OCI-LY1 (cell line): ENCODE data around the gene RPL26.

ENCODE experiments used
- H2AFZ ChIP-seq: fragments of 200-600 bp; sonication (generic), shearing (Covaris generic); 2 replicates; pipeline ENCODE4 v1.6.0; 2014; ENCODE audit warnings: antibody characterized with exemption, mild to moderate bottlenecking, low read length
- H3F3A ChIP-seq: fragments of 200-600 bp; sonication (generic), shearing (Covaris generic); 2 replicates; pipeline ENCODE4 v1.6.0; 2014; ENCODE audit warnings: mild to moderate bottlenecking, antibody characterized with exemption, low read length, moderate library complexity; ENCODE audit not compliant: insufficient read depth
- H3K27ac ChIP-seq: fragments of 200-600 bp; sonication (generic); 2 replicates; pipeline ENCODE4 v1.5.1; 2014; ENCODE audit warnings: low read length, mixed run types, mild to moderate bottlenecking, low read depth; ENCODE audit not compliant: poor library complexity, severe bottlenecking
- H3K27me3 ChIP-seq: fragments of 200-600 bp; sonication (generic); 2 replicates; pipeline ENCODE4 v1.6.0; 2014; ENCODE audit warnings: antibody characterized with exemption, mild to moderate bottlenecking, low read length, moderate library complexity; ENCODE audit not compliant: insufficient read depth
- H3K36me3 ChIP-seq: fragments of 200-600 bp; sonication (generic); 2 replicates; pipeline ENCODE4 v1.6.1; 2014; ENCODE audit warnings: mild to moderate bottlenecking, antibody characterized with exemption, low read length, moderate library complexity, mixed read lengths; ENCODE audit not compliant: insufficient read depth
- H3K4me1 ChIP-seq: fragments of 200-600 bp; sonication (generic); 2 replicates; pipeline ENCODE4 v1.5.1; 2014; ENCODE audit warnings: mild to moderate bottlenecking, low read length, moderate library complexity; ENCODE audit not compliant: insufficient read depth, severe bottlenecking
- H3K4me2 ChIP-seq: fragments of 200-600 bp; sonication (generic), shearing (Covaris generic); 2 replicates; pipeline ENCODE4 v1.6.1; 2014; ENCODE audit warnings: low read length
- H3K4me3 ChIP-seq: fragments of 200-600 bp; sonication (generic); 2 replicates; pipeline ENCODE4 v1.5.1; 2014; ENCODE audit warnings: low read length, low read depth, mild to moderate bottlenecking, mixed read lengths; ENCODE audit not compliant: poor library complexity, severe bottlenecking
- H3K79me2 ChIP-seq: fragments of 200-600 bp; shearing (Covaris generic); 2 replicates; pipeline ENCODE4 v1.6.1; 2016; ENCODE audit warnings: mixed run types, low read length, mixed read lengths; ENCODE audit not compliant: insufficient read depth
- H3K9ac ChIP-seq: fragments of 200-600 bp; sonication (generic), shearing (Covaris generic); 2 replicates; pipeline ENCODE4 v1.6.1; 2014; ENCODE audit warnings: mild to moderate bottlenecking, low read length, mixed read lengths
- H3K9me2 ChIP-seq: fragments of 200-600 bp; sonication (generic), shearing (Covaris generic); 2 replicates; pipeline ENCODE4 v1.6.1; 2014; ENCODE audit warnings: low read depth, mild to moderate bottlenecking, low read length, mixed read lengths
- H3K9me3 ChIP-seq: fragments of 200-600 bp; shearing (Covaris generic); 2 replicates; pipeline ENCODE4 v1.6.1; 2014; ENCODE audit warnings: low read length, mixed read lengths
- H4K20me1 ChIP-seq: fragments of 200-600 bp; sonication (generic), shearing (Covaris generic); 2 replicates; pipeline ENCODE4 v1.6.0; 2016; ENCODE audit warnings: mild to moderate bottlenecking, low read length; ENCODE audit not compliant: insufficient read depth
- CTCF ChIP-seq: fragments of 200-600 bp; sonication (generic), shearing (Covaris generic); IDR thresholded peaks from 2 replicates; pipeline ENCODE4 v1.5.1; 2017; ENCODE audit warnings: mild to moderate bottlenecking, antibody characterized with exemption, low read length, moderate library complexity, mixed read lengths
- EZH2 ChIP-seq: fragments of 200-600 bp; sonication (generic), shearing (Covaris generic); IDR thresholded peaks from 2 replicates; pipeline ENCODE4 v1.8.0; 2017; ENCODE audit warnings: borderline replicate concordance, mixed run types, mild to moderate bottlenecking, antibody characterized with exemption, low read length, moderate library complexity, mixed read lengths

Gene RPL26

GRCh38 chr17:8391711-8392110 lies 8.7 kb upstream of the RPL26 start:
- Histone ChIP-seq H4K20me1 (no peaks in the 10 kb centered on the region), H3K4me2 (no peak overlapping the region), H3K27me3 (no peaks in the 10 kb centered on the region), H3K4me1 (peaks cover 9% of the 10 kb centered on the region), H3F3A (no peaks in the 10 kb centered on the region), H2AFZ (no peak overlapping the region), H3K9me2 (no peaks in the 10 kb centered on the region), H3K27ac (no peak overlapping the region), H3K9ac (no peak overlapping the region), H3K9me3 (no peaks in the 10 kb centered on the region), H3K79me2 (no peaks in the 10 kb centered on the region), H3K4me3 (no peak overlapping the region), H3K36me3 (no peaks in the 10 kb centered on the region)
- TF ChIP-seq EZH2 = no peak
- no peak for TF ChIP-seq CTCF

- Histone ChIP-seq H3K9me2 (no peaks in the 10 kb centered on the region), H3K79me2 (no peaks in the 10 kb centered on the region), H4K20me1 (no peaks in the 10 kb centered on the region), H3F3A (no peaks in the 10 kb centered on the region), H3K9ac (no peak overlapping the region), H3K4me1 (peaks cover 10% of the 10 kb centered on the region), H3K9me3 (no peaks in the 10 kb centered on the region), H3K27me3 (no peaks in the 10 kb centered on the region), H3K27ac (no peak overlapping the region), H3K4me2 (no peak overlapping the region), H3K4me3 (no peak overlapping the region), H2AFZ (no peak overlapping the region), H3K36me3 (no peaks in the 10 kb centered on the region)
- TF ChIP-seq EZH2 = no peak
- TF ChIP-seq CTCF = no peak
These were observed 5.1 kb upstream of the RPL26 start for GRCh38 chr17:8387914-8388651.

- H3K4me2 ChIP-seq = no peak overlapping the region
- TF ChIP-seq CTCF (no peak), EZH2 (no peak)
- no peaks in the 10 kb centered on the region for H4K20me1 ChIP-seq
- peaks cover 8% of the 10 kb centered on the region for H3K36me3 ChIP-seq
- no peak overlapping the region for H3K4me3 ChIP-seq
- no peak overlapping the region for H2AFZ ChIP-seq
- H3K27me3 ChIP-seq = no peaks in the 10 kb centered on the region
- no peaks in the 10 kb centered on the region for H3K9me2 ChIP-seq
- peaks cover 11% of the 10 kb centered on the region for H3K4me1 ChIP-seq
- H3K27ac ChIP-seq = no peak overlapping the region
- H3K79me2 ChIP-seq = peaks cover 10% of the 10 kb centered on the region
- no peaks in the 10 kb centered on the region for H3K9me3 ChIP-seq
- no peak overlapping the region for H3K9ac ChIP-seq
- no peaks in the 10 kb centered on the region for H3F3A ChIP-seq
These were observed 3.8 kb upstream of the RPL26 start for GRCh38 chr17:8386841-8387240.
